RPMI8226 (cell line): ENCODE results near the gene REPS2.
A peak's percentile ranks its signal among the peaks of the same experiment; 100 is the strongest.

Experiments used
- DNase-seq: peaks from one replicate; pipeline ENCODE4 v3.0.0-alpha.2; 2015

Gene REPS2

DNA sequence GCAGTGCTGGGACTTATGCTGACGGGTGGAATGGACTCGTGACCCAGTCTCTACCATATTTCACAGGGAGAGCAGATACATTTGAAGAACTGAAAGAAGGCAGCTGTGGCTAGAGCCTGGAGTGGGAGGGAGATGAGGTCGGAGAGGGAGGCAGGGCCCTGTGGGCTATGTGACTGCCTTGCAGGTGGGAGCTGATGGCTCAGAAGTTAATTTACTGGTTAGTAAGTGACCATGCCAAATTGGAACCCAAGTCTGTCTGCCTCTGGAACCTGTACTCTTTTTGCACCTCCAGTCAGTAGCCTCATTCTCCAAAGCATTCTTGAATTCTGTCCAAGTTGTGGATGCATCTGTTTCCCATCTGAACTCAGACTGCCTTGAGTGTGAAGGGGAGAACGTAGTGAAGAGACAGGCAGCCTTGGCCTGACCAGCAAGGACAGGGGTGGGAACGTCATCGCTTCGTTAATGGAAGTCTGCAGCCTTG lies 92.3 kb downstream of the REPS2 start:
- DNase-seq = peak; percentile 86

DNA sequence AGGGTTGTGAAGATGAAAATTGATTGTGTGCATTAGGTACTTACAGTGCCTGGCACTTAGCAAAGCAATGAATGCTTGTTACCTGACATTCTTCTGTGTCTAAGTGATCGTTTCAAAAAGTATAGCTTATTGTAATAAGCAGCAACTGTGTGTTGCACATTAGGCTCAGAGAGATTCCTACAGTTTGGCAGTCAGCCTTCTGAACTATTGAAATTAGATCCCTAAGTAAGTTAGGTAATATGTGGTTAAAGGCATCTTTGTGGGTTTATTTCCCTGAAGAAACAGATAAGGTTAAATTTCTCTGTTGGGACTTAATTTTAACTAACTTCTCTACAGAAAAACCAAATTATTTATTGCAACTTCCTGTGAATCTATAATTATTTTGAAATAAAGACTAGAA lies 93.4 kb downstream of the REPS2 start:
- no peak for DNase-seq

DNA sequence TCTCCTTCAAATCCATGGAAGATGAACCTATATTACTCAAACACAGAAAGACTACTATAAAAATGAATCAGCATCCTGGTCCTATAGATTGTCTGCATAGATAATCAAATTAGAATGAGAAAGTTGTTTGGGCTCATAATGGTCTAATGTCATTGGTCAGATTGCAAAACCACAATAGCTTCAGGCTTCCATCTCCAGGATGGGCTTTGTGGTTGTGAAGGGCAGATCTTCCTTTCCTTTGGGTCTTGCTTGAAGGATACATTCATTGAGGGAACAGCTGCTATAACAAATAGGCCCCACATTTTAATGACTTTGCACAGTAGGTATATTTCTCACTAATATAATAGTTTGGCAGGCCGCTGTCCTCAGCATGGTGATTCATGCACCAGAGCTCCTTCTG lies 94.3 kb downstream of the REPS2 start:
- DNase-seq = no peak

DNA sequence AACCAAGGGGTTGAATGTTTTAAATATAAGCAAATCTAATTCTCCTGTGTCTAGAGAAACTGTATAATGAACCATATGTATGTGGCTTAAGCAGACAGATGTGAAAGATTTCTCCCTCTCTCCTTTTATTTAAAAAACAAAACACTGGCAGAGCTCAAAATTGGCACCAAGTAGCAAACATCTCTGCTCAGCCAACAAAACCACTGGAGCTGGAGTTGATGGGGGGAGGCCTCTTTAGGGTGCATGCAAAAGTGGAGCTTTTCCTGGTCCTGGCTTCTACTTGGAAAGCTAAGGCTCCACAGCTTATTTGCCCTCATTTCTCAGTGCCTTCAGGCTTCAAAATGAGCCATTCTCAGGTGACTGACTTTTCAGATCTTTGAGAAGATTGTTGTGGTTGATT lies 95.6 kb downstream of the REPS2 start:
- DNase-seq = no peak

DNA sequence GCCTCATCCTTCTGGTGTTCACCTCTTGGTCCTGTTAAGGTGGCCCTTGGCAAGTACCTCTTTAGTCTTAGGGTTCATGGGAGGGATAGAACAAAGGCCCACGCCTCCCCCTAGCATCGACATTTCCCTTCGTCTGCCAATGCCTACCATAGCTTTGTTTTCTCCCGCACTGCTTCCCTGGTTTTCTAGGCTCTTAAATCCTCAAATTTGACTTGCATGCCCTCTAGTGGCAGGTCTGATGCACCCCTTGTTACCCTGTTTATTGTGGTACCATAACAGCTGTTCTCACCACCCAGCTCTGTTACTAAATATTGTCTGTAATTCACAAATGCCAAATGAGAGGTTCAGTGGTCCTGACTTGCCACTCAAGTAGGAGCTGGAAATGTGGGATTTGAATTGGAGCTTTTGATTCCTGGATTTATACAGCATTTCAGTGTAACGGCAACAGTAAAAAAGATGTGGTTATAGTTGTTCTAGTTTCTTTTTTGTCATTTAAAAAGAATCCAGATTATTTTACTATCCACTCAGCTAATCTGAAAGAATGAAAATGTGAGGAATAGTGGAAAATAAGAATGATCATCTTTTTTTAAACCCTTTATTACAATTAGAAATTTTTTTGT lies 100.1 kb downstream of the REPS2 start:
- DNase-seq = peak; percentile 78

DNA sequence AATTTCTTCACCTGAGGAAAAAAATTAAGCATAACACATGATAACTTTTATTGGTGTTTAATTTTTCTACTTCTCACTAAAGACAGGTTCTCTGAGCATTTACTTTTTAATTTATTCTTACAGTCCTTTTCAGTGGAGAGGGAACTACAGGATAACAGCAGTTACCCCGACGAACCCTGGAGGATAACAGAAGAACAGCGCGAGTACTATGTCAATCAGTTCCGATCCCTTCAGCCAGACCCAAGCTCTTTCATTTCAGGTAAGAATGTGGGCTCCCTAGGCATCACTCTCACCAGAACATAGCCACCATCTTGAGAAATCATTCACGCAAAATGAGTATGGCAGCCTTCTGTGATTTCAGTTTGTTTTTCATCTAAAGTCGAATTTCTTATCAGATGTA lies 100.8 kb downstream of the REPS2 start:
- DNase-seq = no peak

DNA sequence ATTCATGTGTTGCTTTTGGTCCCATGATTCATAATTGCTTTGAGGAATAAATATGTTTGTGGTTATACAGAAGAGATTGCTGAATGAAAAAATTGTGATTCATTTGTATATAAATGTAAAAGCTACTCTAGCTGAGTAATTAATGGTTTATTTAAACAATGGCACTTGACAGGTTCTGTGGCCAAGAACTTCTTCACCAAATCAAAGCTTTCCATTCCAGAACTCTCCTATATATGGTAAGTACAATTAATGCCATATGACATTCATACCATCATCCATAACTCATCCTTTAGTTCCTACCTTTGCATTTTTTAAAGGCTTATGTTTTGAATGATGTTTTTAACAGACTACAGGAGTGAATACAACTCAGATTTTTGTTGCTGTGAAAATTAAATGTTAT lies 105.8 kb downstream of the REPS2 start:
- DNase-seq = no peak

DNA sequence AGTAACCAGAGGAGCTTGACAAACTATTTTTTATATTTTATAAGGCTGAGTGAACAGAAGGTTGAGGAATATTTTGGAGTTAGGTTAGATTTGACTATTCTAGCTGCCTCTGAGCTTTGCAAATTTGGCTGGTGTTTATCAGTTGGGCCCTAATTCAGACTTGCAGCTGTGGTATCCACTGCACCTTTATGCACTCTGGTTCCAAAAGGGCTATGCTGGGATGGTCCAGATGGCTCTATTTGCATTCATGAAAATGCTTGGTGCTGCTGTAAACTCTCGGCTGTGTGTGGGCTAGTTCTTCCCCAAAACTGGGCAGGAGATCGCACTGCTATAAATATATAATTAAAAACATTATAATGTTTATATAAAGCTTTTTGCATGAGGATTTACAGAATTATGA lies 106.3 kb downstream of the REPS2 start:
- no peak for DNase-seq

DNA sequence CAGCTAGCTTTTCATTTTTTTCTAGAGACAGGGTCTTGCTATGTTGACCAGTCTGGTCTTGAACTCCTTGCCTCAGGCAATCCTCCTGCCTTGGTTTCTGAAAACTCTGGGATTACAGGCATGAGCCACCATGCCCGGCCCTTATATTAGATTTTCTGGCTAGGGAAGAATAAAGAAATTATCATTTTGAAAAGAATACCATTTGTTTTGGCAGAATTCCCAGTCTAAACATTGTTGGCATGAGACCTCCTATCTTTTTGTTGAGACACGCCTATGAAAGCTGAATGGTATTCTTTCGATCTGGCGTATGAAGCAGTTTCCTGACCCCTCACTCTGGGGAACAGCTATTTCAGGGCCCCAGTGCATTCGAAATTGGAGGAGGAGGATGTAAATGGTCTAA lies 107.0 kb downstream of the REPS2 start:
- no peak for DNase-seq

DNA sequence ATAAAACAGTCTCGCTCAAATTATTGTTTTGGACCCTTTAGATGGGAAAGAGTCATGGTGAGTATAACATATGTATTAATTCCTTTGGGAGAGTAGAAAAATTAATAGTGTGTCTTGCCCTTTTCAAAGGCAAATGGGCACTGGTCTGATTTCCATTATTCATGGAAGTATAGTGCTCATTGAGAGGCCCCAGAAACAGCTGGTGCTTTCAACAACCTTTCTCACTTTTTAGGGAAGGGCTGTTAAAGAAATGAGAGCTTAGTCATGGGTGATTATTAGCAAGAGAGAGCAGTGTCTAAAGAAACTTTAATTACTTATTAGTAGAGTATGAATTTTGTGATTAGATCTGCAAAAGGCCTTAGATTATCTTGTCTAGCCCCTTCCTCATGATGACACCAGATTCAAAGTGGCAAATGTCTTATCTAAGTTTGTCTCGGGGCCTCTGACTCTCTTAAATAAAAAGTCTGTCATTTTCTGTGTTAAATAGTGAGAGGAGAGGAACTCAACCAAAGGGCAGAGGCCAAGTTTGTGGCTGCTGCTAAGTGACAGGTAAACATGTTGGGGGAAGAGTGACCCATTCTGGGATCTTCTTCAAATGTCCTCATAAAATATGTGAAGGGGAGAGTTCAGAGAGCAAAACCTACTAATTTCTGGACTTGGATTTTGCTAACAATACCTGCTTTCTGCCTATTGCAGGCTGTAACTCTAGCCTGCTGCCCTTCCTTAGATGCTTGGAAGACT lies 110.6 kb downstream of the REPS2 start:
- no peak for DNase-seq

DNA sequence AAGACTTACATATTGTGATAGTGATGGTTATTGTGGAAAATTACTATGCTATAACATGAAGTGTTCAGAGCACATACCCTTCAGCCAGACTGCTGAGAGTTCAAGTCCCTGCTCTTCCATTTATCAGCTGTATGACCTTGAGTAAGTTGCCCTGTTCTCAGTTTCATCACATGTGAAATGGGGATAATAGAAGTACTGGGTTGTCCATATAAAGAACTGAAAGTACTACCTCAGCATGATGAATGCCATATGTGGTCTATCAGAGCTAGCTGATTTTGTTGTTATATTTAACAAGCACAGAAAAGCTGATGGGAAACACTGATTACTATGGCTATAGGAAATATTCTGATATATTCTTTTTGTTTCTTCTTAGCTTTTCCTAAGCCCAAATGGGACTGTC lies 115.6 kb downstream of the REPS2 start:
- DNase-seq = peak; percentile 58

DNA sequence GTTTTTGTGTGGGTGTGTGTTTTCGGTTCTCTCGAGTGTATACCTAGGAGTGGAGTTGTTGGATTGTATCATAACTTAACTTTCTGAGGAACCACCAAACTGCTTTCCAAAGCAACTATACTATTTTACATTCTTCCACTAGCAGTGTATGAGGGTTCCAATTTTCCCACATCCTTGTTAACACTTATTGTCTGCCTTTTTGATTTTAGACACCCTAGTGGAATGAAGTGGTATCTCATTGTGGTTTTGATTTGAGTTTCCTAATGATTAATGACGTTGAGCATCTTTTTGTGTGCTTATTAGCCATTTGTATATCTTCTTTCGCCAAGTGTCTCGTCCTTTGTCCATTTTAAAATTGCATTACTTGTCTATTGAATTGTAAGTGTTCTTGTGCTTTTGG lies 118.6 kb downstream of the REPS2 start:
- DNase-seq = no peak

DNA sequence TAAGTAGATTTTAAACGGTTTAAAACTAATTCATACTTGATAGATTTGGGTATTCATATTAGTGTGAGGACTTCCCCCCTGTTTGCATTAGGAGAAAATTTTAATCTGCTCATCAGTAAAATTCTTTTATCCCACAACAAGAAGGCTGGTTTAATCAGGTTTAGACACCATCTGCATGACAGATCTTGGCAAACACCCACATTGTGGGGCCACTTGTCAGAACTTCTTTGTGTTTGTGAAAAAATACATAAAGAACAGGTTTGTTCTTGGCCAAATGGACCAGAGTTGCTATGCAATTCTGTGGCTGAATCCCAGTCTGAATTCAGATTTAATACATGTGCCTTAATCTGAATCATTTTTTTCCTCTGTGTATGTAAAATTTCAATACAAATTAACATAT lies 121.1 kb downstream of the REPS2 start:
- DNase-seq = no peak

DNA sequence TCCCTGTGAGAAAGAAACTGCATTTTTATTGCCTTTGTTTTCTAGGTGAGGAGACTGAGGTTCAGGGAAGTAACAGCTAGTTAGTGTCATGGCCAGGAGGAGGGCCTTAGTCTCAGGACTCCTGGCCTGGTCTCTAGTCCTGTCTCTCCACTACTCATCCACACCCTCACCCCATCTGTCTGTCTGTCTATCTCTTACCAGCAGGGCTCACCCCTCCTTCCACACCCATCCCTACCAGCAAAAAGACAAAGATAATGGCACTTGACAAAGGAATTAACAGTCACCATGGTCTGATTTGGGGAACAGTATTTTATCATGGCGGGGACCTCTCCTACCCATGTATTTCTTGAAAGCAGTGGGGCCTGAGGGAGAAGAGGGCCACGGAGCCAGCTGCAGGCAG lies 125.8 kb downstream of the REPS2 start:
- no peak for DNase-seq

DNA sequence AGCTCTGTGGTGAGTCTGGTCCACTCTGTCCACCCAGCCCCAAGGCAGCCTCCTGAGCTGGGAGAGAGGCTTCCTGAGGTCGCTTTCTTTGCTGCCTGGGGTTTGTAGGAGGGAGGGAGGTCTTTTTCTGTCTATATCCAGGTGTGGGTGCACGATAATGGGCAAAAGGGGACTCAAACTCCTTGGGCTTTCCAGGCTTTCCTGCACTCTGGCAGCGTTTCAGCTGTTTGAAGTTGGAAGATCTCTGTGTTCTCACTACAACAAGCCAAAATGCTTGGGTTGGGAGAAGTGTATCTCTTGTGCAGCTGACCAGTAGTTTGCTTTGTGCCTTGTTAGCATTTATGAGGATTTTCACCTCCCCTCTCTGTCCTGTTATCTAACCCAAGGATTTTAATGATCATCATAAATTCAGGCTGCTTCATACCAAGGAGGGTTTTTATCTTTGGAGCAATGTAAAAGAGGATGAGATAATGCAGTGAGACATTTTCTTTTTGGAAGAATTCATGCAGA lies 126.3 kb downstream of the REPS2 start:
- DNase-seq = no peak

DNA sequence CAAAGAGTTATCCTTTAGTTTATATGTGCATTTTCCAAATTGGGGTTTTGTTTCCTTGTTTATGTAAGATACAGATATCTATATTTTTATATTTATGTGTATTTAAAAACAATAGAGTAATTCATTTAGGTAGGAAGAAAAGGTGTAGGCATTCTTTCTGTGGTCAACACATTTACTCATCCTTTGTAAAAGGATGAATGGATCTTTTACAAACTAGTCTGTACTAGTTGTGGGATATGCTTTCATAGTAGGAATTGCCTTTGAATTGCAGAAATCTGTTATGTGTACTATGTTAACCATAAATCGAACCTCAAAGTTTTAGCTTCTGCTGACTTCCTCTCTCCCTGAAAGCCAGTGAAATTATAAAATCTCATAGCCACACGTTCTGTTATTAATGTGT lies 128.5 kb downstream of the REPS2 start:
- no peak for DNase-seq

DNA sequence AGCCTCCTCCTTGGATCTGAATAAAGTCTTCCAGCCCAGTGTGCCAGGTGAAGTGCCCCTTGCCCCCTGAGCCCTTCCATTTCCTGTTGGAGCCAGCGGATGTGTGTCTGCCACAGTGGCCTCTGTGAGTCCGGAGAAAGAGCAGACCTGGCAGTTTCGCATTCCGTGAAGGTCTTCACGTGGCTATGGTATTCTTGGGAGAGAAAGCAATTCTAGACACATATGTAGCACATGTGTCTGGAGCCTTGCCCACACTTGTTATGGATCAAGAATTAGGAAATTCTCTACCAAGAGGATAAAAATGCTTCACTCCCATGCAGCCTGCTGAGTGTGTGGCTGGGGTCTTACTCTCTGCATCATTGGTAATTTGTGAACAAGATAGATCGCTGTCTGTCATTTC lies 130.9 kb downstream of the REPS2 start:
- peak; percentile 79 for DNase-seq

DNA sequence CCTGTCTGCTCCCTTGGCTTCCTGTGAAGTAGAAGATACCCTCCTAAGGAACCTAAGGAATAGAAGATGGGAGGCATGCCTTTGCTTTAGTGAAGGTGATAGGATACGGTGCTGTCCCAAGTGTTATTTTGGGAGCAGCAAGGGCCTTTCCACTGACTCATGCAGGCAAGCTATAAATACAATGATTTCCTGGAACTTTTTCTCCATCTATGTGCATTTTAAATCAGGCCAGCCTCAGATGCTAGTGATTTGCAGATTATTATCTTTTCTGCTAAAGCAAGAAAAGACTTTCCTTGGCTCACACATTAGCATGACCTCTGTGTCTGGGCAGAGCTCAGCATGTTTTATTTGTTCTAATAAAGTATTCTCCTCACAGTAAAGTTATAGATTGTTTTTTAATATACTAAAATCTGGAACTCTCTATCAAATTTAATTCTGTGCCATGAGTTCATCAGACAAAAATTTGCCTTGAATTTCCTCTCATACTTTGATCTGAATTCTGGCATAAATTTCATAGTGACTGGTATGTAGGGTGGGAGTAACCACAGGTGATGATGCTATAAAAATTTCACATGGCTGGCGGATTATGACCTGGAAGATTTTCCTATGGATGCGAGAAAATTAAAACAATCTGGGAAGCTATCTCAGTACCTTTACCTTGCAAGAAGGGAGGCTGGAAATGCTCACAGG lies 131.7 kb downstream of the REPS2 start:
- DNase-seq = no peak

DNA sequence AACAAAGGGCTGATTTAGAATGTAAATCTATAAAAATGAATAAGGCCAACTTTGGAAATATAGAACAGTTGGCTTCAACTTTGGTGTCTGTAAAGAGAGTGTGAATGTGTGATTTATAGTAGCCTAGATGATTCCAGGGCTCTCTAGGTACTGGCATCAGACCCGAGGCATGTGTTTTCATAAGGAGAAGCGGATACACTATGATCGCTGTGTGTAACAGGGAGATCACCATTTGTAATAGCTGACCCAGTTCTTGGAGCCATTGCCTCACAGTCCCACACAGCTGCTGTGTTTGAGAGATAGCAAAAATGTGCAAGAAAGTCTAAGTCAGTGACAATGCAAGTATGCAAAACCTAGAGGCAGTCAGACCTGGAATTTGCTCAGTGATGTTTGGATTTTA lies 135.1 kb downstream of the REPS2 start:
- no peak for DNase-seq

DNA sequence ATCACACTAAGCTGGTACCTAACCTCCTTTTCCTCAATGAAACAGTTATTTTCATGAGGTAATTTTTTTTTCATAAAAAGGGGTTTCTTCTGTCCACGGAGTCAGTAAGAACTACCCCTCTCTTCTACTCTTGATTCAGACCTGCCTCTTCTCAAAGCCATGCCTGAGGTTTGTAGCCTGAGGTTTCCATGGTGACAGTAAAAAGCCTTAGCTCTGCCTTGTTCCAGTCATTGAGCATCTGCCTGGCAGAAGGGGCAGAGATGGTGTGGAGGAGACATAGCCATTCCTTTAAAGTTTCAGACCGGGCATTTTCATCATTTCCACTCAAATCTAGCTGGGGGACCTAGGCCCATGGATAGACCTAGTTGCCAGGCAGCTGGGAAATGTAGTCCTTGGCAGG lies 135.5 kb downstream of the REPS2 start:
- no peak for DNase-seq

DNA sequence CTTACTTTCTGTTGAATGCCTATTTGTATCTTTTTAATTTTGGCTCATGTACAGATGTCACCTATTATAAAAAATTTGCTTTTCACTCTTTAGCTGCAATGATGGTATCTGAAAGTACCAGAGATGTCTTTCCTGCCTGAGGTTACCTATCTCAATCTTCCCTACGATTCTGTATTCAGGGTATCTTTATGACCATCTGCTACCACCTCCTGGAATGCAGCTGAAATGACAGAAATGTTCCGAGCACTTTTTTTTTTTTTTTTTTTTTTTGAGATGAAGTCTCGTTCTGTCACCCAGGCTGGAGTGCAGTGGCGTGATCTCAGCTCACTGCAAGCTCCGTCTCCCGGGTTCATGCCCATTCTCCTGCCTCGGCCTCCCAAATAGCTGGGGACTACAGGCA lies 136.4 kb downstream of the REPS2 start:
- DNase-seq = peak; percentile 49

DNA sequence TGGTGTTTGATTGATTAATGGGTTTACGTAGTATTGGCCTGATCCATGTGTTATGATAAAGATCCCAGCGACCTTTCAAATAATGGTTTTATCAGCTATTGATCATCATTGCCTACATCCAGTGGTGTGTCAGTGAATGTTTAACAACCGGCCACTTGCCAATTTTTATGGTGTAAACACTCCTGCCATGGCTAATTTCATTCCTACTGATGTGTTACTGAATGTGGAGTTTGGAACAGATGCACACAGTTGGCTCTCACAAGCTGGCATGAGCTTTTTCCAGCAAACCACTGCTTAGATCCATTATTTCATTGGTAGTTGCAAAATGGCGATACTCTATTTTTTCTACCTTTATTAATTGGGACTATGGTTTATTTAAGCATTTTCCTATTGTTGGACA lies 139.9 kb downstream of the REPS2 start:
- DNase-seq = no peak

DNA sequence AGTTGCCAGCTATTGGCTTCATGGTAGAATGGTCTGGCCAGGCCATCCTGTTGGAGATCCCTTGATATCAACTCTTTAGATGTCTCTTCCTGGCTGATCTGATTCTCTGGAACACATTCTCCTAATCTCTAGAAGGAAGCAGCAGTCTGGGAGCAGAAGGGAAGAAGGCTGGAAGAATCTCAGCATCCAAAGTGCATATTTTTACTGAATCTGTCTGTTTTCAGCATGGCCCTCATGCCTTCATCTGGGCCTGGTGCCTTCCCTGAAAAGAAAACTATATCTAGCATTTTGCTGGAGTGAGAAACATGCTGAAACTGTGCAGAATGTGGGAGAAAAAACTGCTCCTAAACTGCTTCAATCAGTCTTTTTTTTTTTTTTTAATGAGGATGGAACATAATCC lies 148.7 kb downstream of the REPS2 start:
- no peak for DNase-seq
